PC-9 (cell line): ENCODE results near the gene TOMT. TPM values are rescaled to one million over a fixed set of nuclear protein-coding genes. Genes with fewer than 3 reads are reported as not detected.

ENCODE experiments used
- BruUV-seq: library from RNA; stranded (reverse); fragments of 400-500 nt; replicated peaks from 2 replicates; lab custom pipeline; 2021; lab: Mats Ljungman, UMichigan
- CTCF ChIA-PET: fragments of 300-600 bp; sonication (Branson Sonifier 250); formaldehyde crosslinking; loops from one replicate; lab custom pipeline; 2022; ENCODE audit warnings: antibody characterized with exemption; lab: Charles Lee
- POLR2A ChIA-PET: fragments of 300-600 bp; sonication (Branson Sonifier 250); formaldehyde crosslinking; loops from one replicate; lab custom pipeline; 2022; ENCODE audit warnings: antibody characterized with exemption; ENCODE audit not compliant: unreplicated experiment; lab: Charles Lee
- DNase-seq, 2 experiments: peaks; one replicate each; pipeline versions ENCODE4 v3.0.0 to v3.0.0-alpha.2; 2015 to 2022; ENCODE audit warnings: mixed read lengths in 1 of 2
- H2AFZ ChIP-seq: fragments of 200-600 bp; sonication (generic); 2 replicates; pipeline ENCODE4 v1.8.1; 2017; ENCODE audit warnings: antibody characterized with exemption
- H3F3A ChIP-seq: fragments of 200-600 bp; sonication (generic); 2 replicates; pipeline ENCODE4 v1.8.1; 2017; ENCODE audit warnings: antibody characterized with exemption, mild to moderate bottlenecking, low read depth; ENCODE audit not compliant: insufficient read depth
- H3K27ac ChIP-seq: fragments of 200-600 bp; sonication (generic); 2 replicates; pipeline ENCODE4 v1.6.1; 2016; ENCODE audit warnings: mixed run types
- H3K27me3 ChIP-seq: fragments of 200-600 bp; sonication (generic); 2 replicates; pipeline ENCODE4 v1.6.1; 2016; ENCODE audit warnings: low read depth, mixed run types; ENCODE audit not compliant: insufficient read depth
- H3K36me3 ChIP-seq: fragments of 200-600 bp; sonication (generic); 2 replicates; pipeline ENCODE4 v1.6.1; 2016; ENCODE audit warnings: low read depth, mixed run types
- H3K4me1 ChIP-seq: fragments of 200-600 bp; sonication (generic); replicated peaks from 2 replicates; pipeline ENCODE4 v1.6.1; 2016; ENCODE audit warnings: mixed run types; ENCODE audit not compliant: insufficient read depth
- H3K4me2 ChIP-seq: fragments of 200-600 bp; sonication (generic); 2 replicates; pipeline ENCODE4 v1.6.1; 2017; ENCODE audit warnings: mixed run types
- H3K4me3 ChIP-seq: fragments of 200-600 bp; sonication (generic); 2 replicates; pipeline ENCODE4 v1.6.1; 2016; ENCODE audit warnings: mixed run types
- H3K79me2 ChIP-seq: fragments of 200-600 bp; sonication (generic); 2 replicates; pipeline ENCODE4 v1.6.1; 2017; ENCODE audit warnings: low read depth, mixed run types
- H3K9me2 ChIP-seq: fragments of 200-600 bp; sonication (generic); 2 replicates; pipeline ENCODE4 v1.8.1; 2017; ENCODE audit warnings: mild to moderate bottlenecking; ENCODE audit not compliant: insufficient read depth
- H3K9me3 ChIP-seq: fragments of 200-600 bp; sonication (generic); 2 replicates; pipeline ENCODE4 v1.8.1; 2016; ENCODE audit warnings: low read depth; ENCODE audit not compliant: insufficient read depth
- H4K20me1 ChIP-seq: fragments of 200-600 bp; sonication (generic); 2 replicates; pipeline ENCODE4 v1.8.1; 2017; ENCODE audit not compliant: insufficient read depth
- CTCF ChIP-seq: fragments of 200-600 bp; sonication (generic); conservative IDR thresholded peaks from 2 replicates; pipeline ENCODE4 v1.6.1; 2017; ENCODE audit warnings: mixed run types, antibody characterized with exemption, mild to moderate bottlenecking, moderate library complexity
- EZH2 ChIP-seq: fragments of 200-600 bp; sonication (generic); IDR thresholded peaks from 2 replicates; pipeline ENCODE4 v1.8.0; 2017; ENCODE audit warnings: antibody characterized with exemption, low read depth
- intact Hi-C: fragments of 100-400 bp; cut with micrococcal nuclease; formaldehyde crosslinking; loops from one replicate; pipeline ENCODE4 v1.10.0; 2022; ENCODE audit not compliant: unreplicated experiment
- total RNA-seq: library from RNA; stranded (reverse); gene quantifications from 2 replicates; pipeline ENCODE4 v1.2.3, GENCODE V29; 2021

TOMT gene
- total RNA-seq, 1 experiment from 2014 or later: not detected

GRCh38 chr11:72100462-72100861 is 5.3 kb upstream of the TOMT start:
- no peaks in the 10 kb centered on the region for H3K9me3 ChIP-seq
- BruUV-seq: no TSS peak
- H3K9me2 ChIP-seq: no peaks in the 10 kb centered on the region
- no peaks in the 10 kb centered on the region for H4K20me1 ChIP-seq
- intact Hi-C loops: loop anchor here (5.0 kb wide), 1 partner anchor 82 kb away; no protein-coding TSS in a partner anchor
- peaks cover 15% of the 10 kb centered on the region; the same call in 1 of the 2 replicates for H3F3A ChIP-seq
- CTCF ChIA-PET: no interaction called here
- no peak overlapping the region for H3K27ac ChIP-seq
- H3K36me3 ChIP-seq: peaks cover 7% of the 10 kb centered on the region; the same call in 1 of the 2 replicates
- peaks cover 13% of the 10 kb centered on the region for H3K4me1 ChIP-seq
- no peak overlapping the region for H2AFZ ChIP-seq
- peaks cover 38% of the 10 kb centered on the region for H3K79me2 ChIP-seq
- TF ChIP-seq EZH2 (no peak), CTCF (no peak)
- H3K4me3 ChIP-seq: no peak overlapping the region
- POLR2A ChIA-PET: interaction anchor here (0.7 kb wide), 1 partner anchor 15 kb away, joined by 3 read pairs; no protein-coding TSS in a partner anchor
- no peaks in the 10 kb centered on the region for H3K27me3 ChIP-seq
- no peak overlapping the region for H3K4me2 ChIP-seq
- DNase-seq: no peak

DNA sequence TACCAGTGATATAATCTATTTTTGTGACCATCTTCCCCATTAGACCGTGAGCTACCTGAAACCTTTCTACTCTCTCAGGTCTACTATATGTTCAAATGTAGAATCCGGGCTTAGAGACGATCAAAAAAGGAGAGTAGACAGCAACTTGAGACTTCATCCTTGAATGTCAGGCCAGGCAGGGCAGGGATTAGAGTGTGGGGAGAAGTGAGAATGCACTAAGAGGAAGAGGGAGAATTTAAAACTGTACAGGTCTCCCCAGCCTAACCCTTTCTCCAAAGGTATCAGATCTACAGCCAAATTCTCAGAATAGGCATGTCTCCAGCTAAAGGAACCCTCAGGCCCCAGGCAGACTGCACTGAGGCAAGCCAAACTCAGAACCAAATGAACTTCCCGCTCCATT is 3.6 kb upstream of the TOMT start:
- DNase-seq: no peak
- POLR2A ChIA-PET: no interaction called here
- intact Hi-C loops: loop anchor here (5.0 kb wide), 1 partner anchor 80 kb away; no protein-coding TSS in a partner anchor
- H2AFZ ChIP-seq: no peak overlapping the region; the same call in 1 of the 2 replicates
- no peaks in the 10 kb centered on the region for H3K9me2 ChIP-seq
- H3F3A ChIP-seq: peaks cover 15% of the 10 kb centered on the region; the same call in 1 of the 2 replicates
- no peaks in the 10 kb centered on the region for H4K20me1 ChIP-seq
- H3K27ac ChIP-seq: peak overlapping the region; percentile 71
- no peaks in the 10 kb centered on the region for H3K27me3 ChIP-seq
- peak overlapping the region; percentile 97 for H3K4me2 ChIP-seq
- H3K9me3 ChIP-seq: no peaks in the 10 kb centered on the region
- TF ChIP-seq EZH2 (no peak), CTCF (no peak)
- peaks cover 13% of the 10 kb centered on the region for H3K4me1 ChIP-seq
- peaks cover 38% of the 10 kb centered on the region for H3K79me2 ChIP-seq
- peaks cover 2% of the 10 kb centered on the region; the same call in 1 of the 2 replicates for H3K36me3 ChIP-seq
- H3K4me3 ChIP-seq: peak overlapping the region; percentile 95
- no TSS peak for BruUV-seq
- CTCF ChIA-PET: no interaction called here

GRCh38 chr11:72102631-72102945 is 3.1 kb upstream of the TOMT start:
- no peaks in the 10 kb centered on the region for H3K9me3 ChIP-seq
- no peak for TF ChIP-seq CTCF
- ChIA-PET CTCF (no interaction called here), POLR2A (no interaction called here)
- DNase-seq: no peak
- H4K20me1 ChIP-seq: no peaks in the 10 kb centered on the region
- peak overlapping the region; percentile 83 for H2AFZ ChIP-seq
- no peaks in the 10 kb centered on the region for H3K9me2 ChIP-seq
- no TSS peak for BruUV-seq
- H3K36me3 ChIP-seq: no peaks in the 10 kb centered on the region
- H3K27ac ChIP-seq: peak overlapping the region; percentile 71
- peaks cover 15% of the 10 kb centered on the region; the same call in 1 of the 2 replicates for H3F3A ChIP-seq
- H3K27me3 ChIP-seq: no peaks in the 10 kb centered on the region
- H3K79me2 ChIP-seq: peaks cover 38% of the 10 kb centered on the region
- H3K4me1 ChIP-seq: peaks cover 13% of the 10 kb centered on the region
- peak overlapping the region; percentile 95 for H3K4me3 ChIP-seq
- peak overlapping the region; percentile 97 for H3K4me2 ChIP-seq
- intact Hi-C loops: loop anchor here (5.0 kb wide), 1 partner anchor 80 kb away; no protein-coding TSS in a partner anchor
